Fibroblast of the conjunctiva (primary cell): ENCODE results near the gene FAM184A.
A peak's percentile ranks its signal among the peaks of the same experiment; 100 is the strongest.
"Not testable (repeated sequence)": the region's sequence is repeated elsewhere in the genome, so short reads cannot be mapped to it uniquely, and the experiment has no call there.

Source experiments
- DNase-seq: peaks from one replicate; pipeline ENCODE4 v3.0.0-alpha.2; 2010; ENCODE audit warnings: low read depth

The FAM184A gene

GRCh38 chr6:119020597-119021561 lies 57.6 kb downstream of the FAM184A start:
- no peak for DNase-seq

- DNase-seq = not testable (repeated sequence)
Observed at GRCh38 chr6:119015165-119015564, 63.3 kb downstream of the FAM184A start.

GRCh38 chr6:119012521-119012920 lies 65.9 kb downstream of the FAM184A start:
- no peak for DNase-seq

- DNase-seq = not testable (repeated sequence)
Observed at GRCh38 chr6:119009266-119009665, 69.2 kb downstream of the FAM184A start.

GRCh38 chr6:119006974-119007373 lies 71.5 kb downstream of the FAM184A start:
- DNase-seq = no peak

- no peak for DNase-seq
Observed at GRCh38 chr6:119002069-119002468, 76.4 kb downstream of the FAM184A start.

GRCh38 chr6:118999494-119000040 lies 78.9 kb downstream of the FAM184A start:
- no peak for DNase-seq

- DNase-seq = not testable (repeated sequence)
Observed at GRCh38 chr6:118997426-118997825, 81.0 kb downstream of the FAM184A start.

- no peak for DNase-seq
Observed at GRCh38 chr6:118996289-118996820, 82.1 kb downstream of the FAM184A start.

GRCh38 chr6:118993803-118994251 lies 84.6 kb downstream of the FAM184A start:
- no peak for DNase-seq

GRCh38 chr6:118993358-118993757 lies 85.1 kb downstream of the FAM184A start:
- DNase-seq = no peak

- no peak for DNase-seq
Observed at GRCh38 chr6:118992186-118992795, 86.2 kb downstream of the FAM184A start.

- no peak for DNase-seq
Observed at GRCh38 chr6:118986312-118986711, 92.2 kb downstream of the FAM184A start.

- no peak for DNase-seq
Observed at GRCh38 chr6:118985123-118985830, 93.2 kb downstream of the FAM184A start.

GRCh38 chr6:118984342-118984741 lies 94.1 kb downstream of the FAM184A start:
- no peak for DNase-seq

GRCh38 chr6:118982575-118982911 lies 95.9 kb downstream of the FAM184A start:
- no peak for DNase-seq

GRCh38 chr6:118981884-118982574 lies 96.4 kb downstream of the FAM184A start:
- DNase-seq = no peak

GRCh38 chr6:118980063-118980462 lies 98.4 kb downstream of the FAM184A start:
- peak; percentile 39 for DNase-seq

GRCh38 chr6:118974790-118975189 lies 103.7 kb downstream of the FAM184A start:
- no peak for DNase-seq

- DNase-seq = no peak
Observed at GRCh38 chr6:118971682-118972081, 106.8 kb downstream of the FAM184A start.

- DNase-seq = no peak
Observed at GRCh38 chr6:118970866-118971265, 107.6 kb downstream of the FAM184A start.
